Effector memory CD4-positive, alpha-beta T cell (primary cell): ENCODE results near the gene ACOXL.

Source experiments
- DNase-seq, 3 donors: peaks; one replicate each; pipeline ENCODE4 v3.0.0-alpha.2; 2020
- H3K27ac ChIP-seq: 2 replicates; pipeline ENCODE4 v1.7.0; 2013; ENCODE audit warnings: mild to moderate bottlenecking, low read length, moderate library complexity; ENCODE audit not compliant: insufficient read depth, poor library complexity, severe bottlenecking
- H3K27me3 ChIP-seq: replicated peaks from 2 replicates; pipeline ENCODE4 v1.7.0; 2013; ENCODE audit warnings: mild to moderate bottlenecking, low read length; ENCODE audit not compliant: insufficient read depth, control insufficient read depth, poor library complexity, severe bottlenecking
- H3K36me3 ChIP-seq: 2 replicates; pipeline ENCODE4 v1.7.0; 2013; ENCODE audit warnings: mild to moderate bottlenecking, low read length, moderate library complexity; ENCODE audit not compliant: control insufficient read depth, insufficient read depth
- H3K4me1 ChIP-seq: 2 replicates; pipeline ENCODE4 v1.7.0; 2013; ENCODE audit warnings: low read length, mild to moderate bottlenecking; ENCODE audit not compliant: control insufficient read depth, insufficient read depth, poor library complexity, severe bottlenecking
- H3K4me3 ChIP-seq: 2 replicates; pipeline ENCODE4 v1.7.0; 2013; ENCODE audit warnings: low read length, low read depth, mild to moderate bottlenecking; ENCODE audit not compliant: insufficient read depth, poor library complexity, severe bottlenecking
- H3K9me3 ChIP-seq: 2 replicates; pipeline ENCODE4 v1.7.0; 2013; ENCODE audit warnings: mild to moderate bottlenecking, low read length, moderate library complexity; ENCODE audit not compliant: control insufficient read depth

The ACOXL gene

GRCh38 chr2:110804915-110805314, 72.5 kb downstream of the ACOXL start:
- no peaks in the 10 kb centered on the region for H3K27me3 ChIP-seq
- no peaks in the 10 kb centered on the region for H3K4me1 ChIP-seq
- H3K9me3 ChIP-seq, result no peaks in the 10 kb centered on the region
- no peaks in the 10 kb centered on the region for H3K36me3 ChIP-seq
- H3K4me3 ChIP-seq, result no peak overlapping the region
- no peak overlapping the region for H3K27ac ChIP-seq
- DNase-seq, result peak; percentile 42 to 61 (median 59)

DNA sequence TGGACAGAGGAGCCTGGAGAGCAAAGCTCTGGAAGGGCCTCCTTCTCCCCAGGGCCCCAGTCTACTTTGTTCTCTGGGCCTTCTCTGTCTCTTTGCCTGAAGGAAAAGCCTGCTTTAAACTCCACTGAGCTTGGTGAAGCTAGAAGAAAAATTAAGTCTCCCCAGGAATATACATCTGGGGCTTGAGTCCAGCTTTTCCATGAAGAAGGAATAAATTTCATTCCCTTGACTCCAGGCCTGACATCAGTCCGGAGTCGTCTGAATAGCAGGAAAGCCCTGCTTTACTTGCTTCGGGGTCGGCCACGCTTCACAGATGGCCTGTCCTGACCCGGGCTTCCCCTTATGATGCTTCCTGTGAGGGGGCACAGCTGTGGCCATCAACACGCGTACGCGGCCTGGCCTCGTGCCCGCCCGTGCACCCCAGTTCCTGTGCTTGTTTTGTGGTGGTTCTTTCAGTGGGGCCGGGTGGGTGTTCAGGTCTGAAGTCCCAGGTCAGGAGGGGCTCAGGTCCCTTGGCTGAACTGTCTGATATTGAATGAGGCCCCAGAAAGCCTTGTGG, 73.6 kb downstream of the ACOXL start:
- Histone ChIP-seq H3K27me3 (no peaks in the 10 kb centered on the region), H3K4me1 (no peaks in the 10 kb centered on the region), H3K9me3 (no peaks in the 10 kb centered on the region), H3K27ac (no peak overlapping the region), H3K36me3 (no peaks in the 10 kb centered on the region), H3K4me3 (no peak overlapping the region)
- DNase-seq, result no peak

DNA sequence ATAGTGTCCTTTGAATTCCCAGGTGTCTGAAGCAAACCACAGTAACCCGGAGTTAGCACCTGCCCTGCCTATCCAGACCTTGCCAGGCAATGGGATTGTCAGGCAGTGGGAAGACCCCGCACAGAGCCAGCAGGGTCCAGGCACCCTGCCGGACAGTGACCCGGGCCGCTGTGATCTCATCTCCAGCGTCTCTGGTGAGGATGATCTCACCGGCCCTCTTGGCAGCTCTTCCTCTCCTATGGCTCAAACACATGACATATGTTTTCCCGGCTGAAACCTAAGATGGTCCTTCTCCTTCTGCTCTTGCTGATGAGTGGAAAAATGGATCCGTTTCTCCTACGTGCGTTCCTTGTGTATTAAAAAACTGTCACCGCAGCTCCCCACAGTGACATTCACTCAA, 75.1 kb downstream of the ACOXL start:
- Histone ChIP-seq H3K36me3 (no peaks in the 10 kb centered on the region), H3K4me3 (no peak overlapping the region), H3K27me3 (no peaks in the 10 kb centered on the region), H3K9me3 (no peaks in the 10 kb centered on the region), H3K4me1 (no peaks in the 10 kb centered on the region), H3K27ac (no peak overlapping the region)
- DNase-seq, result no peak

DNA sequence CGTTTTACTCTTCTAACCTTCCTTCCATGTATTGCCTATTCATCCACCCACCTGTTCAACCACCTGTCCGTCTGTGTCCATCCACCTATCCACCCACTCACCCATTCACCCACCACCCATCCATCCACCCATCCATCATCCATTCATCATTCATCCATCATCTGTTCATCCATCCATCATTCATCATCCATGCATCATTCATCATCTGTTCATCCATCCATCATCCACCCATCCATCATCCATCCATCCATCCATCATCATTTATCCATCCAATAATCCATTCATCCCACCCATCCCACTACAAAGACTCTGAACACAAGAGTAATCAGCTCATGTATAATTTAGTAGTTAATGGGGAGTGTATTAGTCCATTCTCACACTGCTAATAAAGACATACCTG, 78.0 kb downstream of the ACOXL start:
- Histone ChIP-seq H3K27me3 (no peaks in the 10 kb centered on the region), H3K36me3 (no peaks in the 10 kb centered on the region), H3K27ac (no peak overlapping the region), H3K4me3 (no peak overlapping the region), H3K9me3 (no peaks in the 10 kb centered on the region), H3K4me1 (no peaks in the 10 kb centered on the region)
- DNase-seq, result no peak

GRCh38 chr2:110812726-110813645, 80.6 kb downstream of the ACOXL start:
- Histone ChIP-seq H3K4me3 (no peak overlapping the region), H3K9me3 (no peaks in the 10 kb centered on the region), H3K36me3 (no peaks in the 10 kb centered on the region), H3K4me1 (no peaks in the 10 kb centered on the region), H3K27me3 (no peaks in the 10 kb centered on the region), H3K27ac (no peak overlapping the region)
- DNase-seq, result no peak

DNA sequence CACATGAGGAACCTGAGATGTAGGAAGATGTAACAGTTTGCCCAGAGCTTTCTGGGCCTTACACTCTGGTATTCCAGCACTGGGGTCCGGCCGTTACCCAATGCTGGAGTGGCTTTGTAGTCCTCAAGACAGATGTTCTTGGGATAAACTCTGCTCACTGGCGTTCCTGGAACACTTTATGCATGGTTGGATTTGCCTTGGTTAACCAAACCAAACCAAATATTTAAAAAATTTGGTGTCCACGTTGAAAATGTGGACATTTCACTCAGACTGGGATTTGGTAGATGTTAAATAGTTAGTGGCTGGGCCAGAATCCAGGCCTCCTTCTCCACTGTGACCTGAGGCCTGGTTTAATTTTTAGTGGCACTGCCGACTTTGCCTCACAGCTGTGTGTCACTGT, 81.5 kb downstream of the ACOXL start:
- no peaks in the 10 kb centered on the region for H3K27me3 ChIP-seq

GRCh38 chr2:110815938-110816337, 83.6 kb downstream of the ACOXL start:
- no peak for DNase-seq
- Histone ChIP-seq H3K36me3 (no peaks in the 10 kb centered on the region), H3K27me3 (no peaks in the 10 kb centered on the region)

More for the DNA sequence above, 81.5 kb downstream of the ACOXL start:
- no peak for DNase-seq
- Histone ChIP-seq H3K36me3 (no peaks in the 10 kb centered on the region), H3K27ac (no peak overlapping the region), H3K9me3 (no peaks in the 10 kb centered on the region), H3K4me1 (no peaks in the 10 kb centered on the region), H3K4me3 (no peak overlapping the region)

GRCh38 chr2:110816404-110817365, 84.3 kb downstream of the ACOXL start:
- H3K36me3 ChIP-seq, result no peaks in the 10 kb centered on the region
- no peak overlapping the region for H3K4me3 ChIP-seq
- no peaks in the 10 kb centered on the region for H3K27me3 ChIP-seq
- DNase-seq, result no peak
- H3K27ac ChIP-seq, result no peak overlapping the region
- H3K9me3 ChIP-seq, result no peaks in the 10 kb centered on the region
- H3K4me1 ChIP-seq, result no peaks in the 10 kb centered on the region

More at GRCh38 chr2:110815938-110816337, 83.6 kb downstream of the ACOXL start:
- Histone ChIP-seq H3K9me3 (no peaks in the 10 kb centered on the region), H3K4me1 (no peaks in the 10 kb centered on the region), H3K4me3 (no peak overlapping the region), H3K27ac (no peak overlapping the region)

DNA sequence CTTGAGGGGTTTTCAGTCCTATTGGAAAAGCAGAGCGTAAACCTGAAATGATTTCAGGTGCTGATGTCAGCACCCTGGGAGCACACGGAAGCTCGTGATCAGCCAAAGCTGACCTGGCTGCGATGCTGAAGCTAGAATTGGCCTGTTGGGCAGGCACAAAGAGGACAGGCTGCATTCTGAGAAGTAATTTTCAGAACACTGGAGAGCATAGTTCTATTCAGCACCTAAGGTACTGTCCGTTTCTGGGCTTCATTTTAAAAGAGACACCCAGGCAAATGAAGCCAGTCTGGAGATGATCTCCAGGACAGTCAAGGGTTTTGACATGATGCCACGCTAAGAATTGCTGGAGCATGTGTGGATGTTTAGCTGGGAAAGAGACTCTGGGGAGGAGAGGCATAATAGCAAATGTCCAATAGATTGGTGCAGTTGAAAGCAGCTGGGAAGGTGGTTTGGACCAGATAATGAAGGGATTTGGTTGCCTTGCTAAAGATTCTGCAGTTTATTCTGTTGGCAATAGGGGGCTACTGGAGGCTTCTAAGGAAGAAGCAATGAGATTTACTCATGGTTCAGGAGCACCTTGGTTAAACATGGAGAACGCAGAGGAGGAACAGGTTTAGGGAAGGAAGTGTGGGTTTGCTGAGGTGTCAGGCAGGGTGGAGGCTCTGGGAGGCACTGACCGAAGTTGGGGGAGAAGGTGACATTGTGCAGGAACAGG, 86.6 kb downstream of the ACOXL start:
- Histone ChIP-seq H3K36me3 (no peaks in the 10 kb centered on the region), H3K27me3 (no peaks in the 10 kb centered on the region), H3K4me1 (no peaks in the 10 kb centered on the region), H3K9me3 (no peaks in the 10 kb centered on the region), H3K4me3 (no peak overlapping the region), H3K27ac (no peak overlapping the region)
- no peak for DNase-seq
